RPMI7951 (cell line): ENCODE data around the gene SCARB1. TPM values are rescaled to one million over a fixed set of nuclear protein-coding genes. Genes with fewer than 3 reads are reported as not detected.

Experiments used
- DNase-seq: peaks from one replicate; pipeline ENCODE4 v3.0.0-alpha.2; 2012; ENCODE audit warnings: low read depth
- total RNA-seq: library from RNA; depleted of rRNA; stranded (reverse); fragments of >200 nt; shearing (Covaris generic); gene quantifications from 2 replicates; pipeline ENCODE4 v1.2.3, GENCODE V29; 2014

SCARB1 gene
- total RNA-seq, 1 experiment from 2014 or later = 13.9 TPM

- DNase-seq = no peak
Observed at GRCh38 chr12:124777399-124778372, 86.0 kb downstream of the SCARB1 start.

- no peak for DNase-seq
Observed at GRCh38 chr12:124776125-124776513, 87.5 kb downstream of the SCARB1 start.

- peak; percentile 88 for DNase-seq
Observed at GRCh38 chr12:124774462-124775167, 89.0 kb downstream of the SCARB1 start.

- no peak for DNase-seq
Observed at GRCh38 chr12:124774054-124774461, 89.6 kb downstream of the SCARB1 start.

GRCh38 chr12:124772289-124773170 is 91.1 kb downstream of the SCARB1 start:
- no peak for DNase-seq

GRCh38 chr12:124771462-124772288 is 92.0 kb downstream of the SCARB1 start:
- DNase-seq = peak; percentile 59

GRCh38 chr12:124770728-124771127 is 92.9 kb downstream of the SCARB1 start:
- no peak for DNase-seq

GRCh38 chr12:124769881-124770512 is 93.7 kb downstream of the SCARB1 start:
- DNase-seq = no peak

GRCh38 chr12:124769163-124769530 is 94.5 kb downstream of the SCARB1 start:
- DNase-seq = no peak

- peak; percentile 48 for DNase-seq
Observed at GRCh38 chr12:124768452-124769162, 95.1 kb downstream of the SCARB1 start.

- DNase-seq = peak; percentile 72
Observed at GRCh38 chr12:124767066-124767821, 96.4 kb downstream of the SCARB1 start.

GRCh38 chr12:124766727-124767065 is 97.0 kb downstream of the SCARB1 start:
- DNase-seq = no peak

- no peak for DNase-seq
Observed at GRCh38 chr12:124765581-124766489, 97.8 kb downstream of the SCARB1 start.

GRCh38 chr12:124764870-124765580 is 98.6 kb downstream of the SCARB1 start:
- DNase-seq = peak; percentile 100

GRCh38 chr12:124764451-124764850 is 99.2 kb downstream of the SCARB1 start:
- DNase-seq = peak; percentile 82

- peak; percentile 38 for DNase-seq
Observed at GRCh38 chr12:124763594-124763979, 100.1 kb downstream of the SCARB1 start.
